HFF-Myc (cell line): Measurements from ENCODE around the gene PAF1.

Experiments
- DNase-seq: peaks from one replicate; pipeline ENCODE4 v3.0.0-alpha.2; 2011; ENCODE audit warnings: low read depth; ENCODE audit errors: extremely low read depth
- H3K4me3 ChIP-seq: replicated peaks from 2 replicates; pipeline ENCODE4 v1.5.1; 2011; ENCODE audit warnings: low read depth, mild to moderate bottlenecking, control low read depth, low read length
- CTCF ChIP-seq: IDR thresholded peaks from 2 replicates; pipeline ENCODE4 v1.5.1; 2012; ENCODE audit warnings: mild to moderate bottlenecking, low read depth, low read length, control low read depth; ENCODE audit errors: missing control alignments

PAF1 gene

GRCh38 chr19:39408392-39409207, 17.7 kb upstream of the PAF1 start:
- H3K4me3 ChIP-seq, result peak overlapping the region; percentile 96
- DNase-seq, result no peak
- TF ChIP-seq CTCF, result no peak

- TF ChIP-seq CTCF, result no peak
- peak overlapping the region; percentile 96 for H3K4me3 ChIP-seq
- DNase-seq, result no peak
Observed at GRCh38 chr19:39407660-39408391, 16.9 kb upstream of the PAF1 start.

DNA sequence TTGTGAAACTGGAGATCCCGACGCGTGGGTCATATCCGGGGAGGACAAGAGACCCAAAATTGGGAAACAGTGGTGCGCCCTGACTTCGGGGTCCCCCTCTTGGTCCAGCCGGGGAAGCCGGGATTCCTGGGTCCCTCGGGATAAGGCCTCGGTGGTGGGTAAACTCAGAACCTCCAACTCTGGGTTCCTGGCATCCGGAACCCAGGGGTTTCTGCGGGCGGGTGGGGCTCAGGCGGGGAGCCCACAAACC, 16.4 kb upstream of the PAF1 start:
- DNase-seq, result no peak
- peak overlapping the region; percentile 96 for H3K4me3 ChIP-seq
- no peak for TF ChIP-seq CTCF

- peak within 1 kb of the TSS; percentile 96 for H3K4me3 ChIP-seq
- no peak for TF ChIP-seq CTCF
- no peak for DNase-seq
Observed at GRCh38 chr19:39406656-39407409, 15.9 kb upstream of the PAF1 start, which contains the start of gene ZFP36. ZFP36 (plus strand) TSS chr19:39406847; CDS start chr19:39406905, 58 bp downstream.

DNA sequence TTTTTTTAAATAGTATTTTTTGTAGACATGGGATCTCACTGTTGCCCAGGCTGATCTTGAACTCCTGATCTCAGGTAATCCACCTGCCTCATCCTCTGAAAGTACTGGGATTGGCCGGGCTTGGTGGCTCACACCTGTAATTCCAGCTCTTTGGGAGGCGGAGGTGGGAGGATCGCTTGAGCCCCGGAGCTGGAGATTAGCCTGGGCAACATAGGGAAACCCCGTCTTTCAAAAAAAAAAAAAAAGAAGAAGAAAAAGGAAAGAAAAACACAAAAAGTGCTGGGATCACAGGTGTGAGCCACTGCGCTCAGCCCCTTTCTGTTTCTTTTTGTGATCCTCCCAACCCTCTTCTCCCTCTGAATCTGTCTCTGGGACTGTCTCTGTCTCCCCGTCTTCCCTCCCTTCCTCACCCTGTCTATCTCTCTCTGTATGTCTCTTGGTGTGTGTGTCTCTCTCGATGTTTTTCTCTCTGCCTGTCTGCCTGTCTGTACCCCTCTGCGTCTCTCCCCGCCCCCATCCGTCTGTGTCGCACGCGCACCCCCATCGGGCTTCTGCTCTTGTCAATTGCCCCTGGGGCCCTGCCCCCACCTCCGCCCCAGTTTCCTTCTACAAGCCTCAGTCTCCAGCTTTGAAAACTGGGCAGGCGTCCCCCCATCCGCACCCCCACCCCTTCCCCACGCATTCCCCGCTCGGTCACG, 15.2 kb upstream of the PAF1 start:
- H3K4me3 ChIP-seq, result peak overlapping the region; percentile 96
- DNase-seq, result no peak
- TF ChIP-seq CTCF, result no peak

DNA sequence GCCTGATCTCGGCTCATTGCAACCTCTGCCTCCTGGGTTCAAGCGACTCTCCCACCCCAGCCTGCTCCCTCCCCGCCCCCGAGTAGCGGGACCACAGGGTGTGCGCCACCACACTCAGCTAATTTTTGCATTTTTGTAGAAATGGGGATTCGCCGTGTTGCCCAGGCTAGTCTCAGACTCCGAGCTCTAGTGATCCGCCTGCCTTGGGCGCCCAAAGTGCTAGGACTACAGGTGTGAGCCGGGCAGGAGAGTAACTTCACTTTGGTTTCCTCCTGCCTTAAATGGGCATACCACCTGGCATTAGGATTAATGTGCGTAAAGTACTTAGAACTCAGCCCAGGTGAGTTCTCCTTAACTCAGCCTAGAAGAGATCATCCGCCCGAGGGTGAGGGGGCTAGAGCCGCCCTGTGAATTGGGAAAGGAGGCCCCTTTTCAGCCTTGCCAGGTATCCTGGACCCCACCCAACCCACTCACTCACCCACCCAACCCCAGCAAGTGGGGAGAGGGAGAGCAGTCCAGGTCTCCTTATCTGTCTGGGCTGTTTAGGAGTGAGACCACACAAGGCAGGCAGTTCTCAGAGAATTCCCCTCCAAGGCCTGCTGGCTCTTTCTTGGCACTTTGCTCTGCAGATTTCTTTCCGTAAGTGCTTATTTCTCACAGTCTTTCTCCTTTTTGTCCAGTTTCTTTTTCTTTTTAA, 14.5 kb upstream of the PAF1 start:
- no peak for TF ChIP-seq CTCF
- no peak for DNase-seq
- H3K4me3 ChIP-seq, result no peak overlapping the region
